NCI-H2171 (cell line): ENCODE results near the gene DTD2.
"Not testable (repeated sequence)": the region's sequence is repeated elsewhere in the genome, so short reads cannot be mapped to it uniquely, and the experiment has no call there.

Source experiments
- DNase-seq: peaks from one replicate; lab custom pipeline; 2025; lab: John Stamatoyannopoulos, UW

DTD2 gene

DNA sequence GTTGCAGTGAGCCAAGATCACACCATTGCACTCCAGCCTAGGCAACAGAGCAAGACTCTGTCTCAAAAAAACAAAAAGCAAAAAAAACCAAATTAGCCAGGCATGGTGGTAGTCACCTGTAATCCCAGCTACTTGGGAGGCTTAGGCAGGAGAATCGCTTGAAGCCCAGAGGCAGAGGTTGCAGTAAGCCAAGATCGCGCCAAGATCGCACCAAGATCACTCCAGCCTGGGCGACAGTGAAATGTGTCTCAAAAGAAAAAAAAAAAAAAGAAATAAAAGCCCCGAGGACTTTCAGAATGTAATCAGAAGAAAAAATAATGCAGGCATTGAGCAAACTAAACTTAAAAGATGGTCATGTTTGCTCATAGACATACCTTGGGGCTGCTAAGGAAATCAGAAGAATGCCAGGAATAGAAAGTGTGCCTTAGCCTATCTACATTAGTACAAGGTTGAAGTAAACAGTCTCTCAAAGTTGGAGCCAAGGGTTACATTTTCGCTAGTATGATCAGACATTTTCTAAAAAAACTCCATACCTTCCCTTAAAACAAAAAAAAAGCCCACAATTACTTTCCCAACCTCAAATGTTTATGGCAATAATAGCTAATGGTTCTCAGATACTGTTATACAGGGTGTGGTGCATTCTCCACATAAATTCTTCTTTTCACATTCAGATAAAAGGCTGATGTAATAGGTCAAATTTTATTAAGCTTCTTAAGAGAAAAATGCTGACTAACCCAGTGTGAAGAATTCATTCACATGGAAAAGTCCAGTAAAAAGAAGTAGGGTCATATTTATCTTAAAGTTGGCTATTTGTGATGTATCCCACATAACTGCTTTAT lies 15.8 kb downstream of the DTD2 start:
- DNase-seq: no peak

DNA sequence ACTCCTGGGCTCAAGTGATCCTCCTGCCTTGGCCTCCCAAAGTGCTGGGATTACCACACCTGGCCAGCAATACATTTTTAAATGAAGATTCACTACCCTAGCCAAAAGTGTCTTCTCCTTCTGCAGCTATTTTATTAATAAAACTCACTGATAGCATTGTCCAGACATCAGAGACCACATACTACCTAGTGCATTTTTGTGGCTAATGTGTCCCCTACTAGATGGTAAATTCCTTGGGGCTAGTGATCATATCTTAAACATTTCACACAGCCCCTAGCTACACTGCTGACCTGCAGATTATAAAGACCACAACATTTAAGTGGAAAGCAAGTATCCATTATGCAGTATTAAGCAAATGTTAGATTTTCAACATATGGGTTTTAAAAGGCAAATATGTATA lies 17.0 kb downstream of the DTD2 start:
- DNase-seq: no peak

DNA sequence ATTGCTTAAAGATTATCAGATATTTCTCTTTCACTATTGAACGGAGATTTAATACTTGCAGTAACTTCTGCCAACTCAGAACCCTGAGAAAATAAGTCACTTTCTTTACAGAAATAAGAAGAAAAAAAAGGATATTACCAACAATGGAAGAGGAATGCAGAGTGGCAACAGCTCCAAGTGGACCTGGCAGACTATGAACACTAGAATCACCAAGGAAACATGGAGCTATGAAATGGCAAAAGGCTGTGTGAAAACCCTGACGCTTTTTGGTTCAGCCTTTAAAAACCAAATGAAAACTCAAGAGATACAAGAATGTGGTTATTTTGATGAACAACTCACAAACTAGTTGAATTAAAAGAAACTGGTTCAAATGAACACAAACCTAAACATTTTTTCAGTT lies 17.7 kb downstream of the DTD2 start:
- DNase-seq: no peak

DNA sequence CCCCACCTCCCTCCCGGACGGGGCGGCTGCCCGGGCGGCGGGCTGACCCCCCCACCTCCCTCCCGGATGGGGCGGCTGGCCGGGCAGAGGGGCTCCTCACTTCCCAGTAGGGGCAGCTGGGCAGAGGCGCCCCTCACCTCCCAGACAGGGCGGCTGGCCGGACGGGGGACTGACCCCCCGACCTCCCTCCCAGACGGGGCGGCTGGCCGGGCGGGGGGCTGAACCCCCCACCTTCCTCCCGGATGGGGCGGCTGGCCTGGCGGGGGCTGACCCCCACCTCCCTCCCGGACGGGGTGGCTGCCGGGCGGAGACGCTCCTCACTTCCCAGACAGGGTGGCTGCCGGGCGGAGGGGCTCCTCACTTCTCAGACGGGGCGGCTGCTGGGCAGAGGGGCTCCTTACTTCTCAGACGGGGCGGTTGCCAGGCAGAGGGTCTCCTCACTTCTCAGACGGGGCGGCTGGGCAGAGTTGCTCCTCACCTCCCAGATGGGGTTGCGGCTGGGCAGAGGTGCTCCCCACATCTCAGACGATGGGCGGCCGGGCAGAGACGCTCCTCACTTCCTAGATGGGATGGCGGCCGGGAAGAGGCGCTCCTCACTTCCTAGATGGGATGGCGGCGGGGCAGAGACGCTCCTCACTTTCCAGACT lies 20.1 kb downstream of the DTD2 start:
- DNase-seq: not testable (repeated sequence)

- no peak for DNase-seq
Observed at GRCh38 chr14:31435276-31435675, 22.0 kb downstream of the DTD2 start.

- no peak for DNase-seq
Observed at GRCh38 chr14:31430634-31431264, 26.6 kb downstream of the DTD2 start.

- no peak for DNase-seq
Observed at GRCh38 chr14:31429791-31430190, 27.5 kb downstream of the DTD2 start.

DNA sequence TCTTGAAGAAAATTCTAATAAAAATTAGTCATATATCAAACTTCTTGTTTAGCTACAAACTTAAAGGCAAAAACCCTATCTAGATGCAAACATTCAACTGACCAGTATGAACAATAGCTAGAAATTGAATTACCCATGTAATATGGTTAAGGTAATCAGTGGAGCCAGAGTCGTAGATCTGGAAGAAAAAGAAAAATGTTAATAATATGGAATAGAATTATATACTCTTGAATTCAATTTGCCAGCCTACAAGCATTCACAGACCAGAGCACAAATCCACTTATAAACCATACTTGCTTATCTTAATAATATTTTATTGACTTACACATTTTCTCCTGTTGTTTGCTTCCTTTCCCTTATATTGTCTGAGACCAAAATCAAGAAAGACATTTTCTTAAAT lies 29.3 kb downstream of the DTD2 start:
- DNase-seq: no peak

GRCh38 chr14:31426663-31427062 lies 30.6 kb downstream of the DTD2 start:
- DNase-seq: no peak

- DNase-seq: no peak
Observed at GRCh38 chr14:31425905-31426304, 31.4 kb downstream of the DTD2 start.

- DNase-seq: no peak
Observed at GRCh38 chr14:31421200-31421599, 36.1 kb downstream of the DTD2 start.

- DNase-seq: peak; percentile 94
Observed at GRCh38 chr14:31420319-31421111, 36.8 kb downstream of the DTD2 start, which contains the start of gene HEATR5A. TSS of gene HEATR5A (minus strand) at chr14:31420550. CDS start at chr14:31402975, 17,575 bp downstream.

- DNase-seq: no peak
Observed at GRCh38 chr14:31419967-31420318, 37.4 kb downstream of the DTD2 start.

DNA sequence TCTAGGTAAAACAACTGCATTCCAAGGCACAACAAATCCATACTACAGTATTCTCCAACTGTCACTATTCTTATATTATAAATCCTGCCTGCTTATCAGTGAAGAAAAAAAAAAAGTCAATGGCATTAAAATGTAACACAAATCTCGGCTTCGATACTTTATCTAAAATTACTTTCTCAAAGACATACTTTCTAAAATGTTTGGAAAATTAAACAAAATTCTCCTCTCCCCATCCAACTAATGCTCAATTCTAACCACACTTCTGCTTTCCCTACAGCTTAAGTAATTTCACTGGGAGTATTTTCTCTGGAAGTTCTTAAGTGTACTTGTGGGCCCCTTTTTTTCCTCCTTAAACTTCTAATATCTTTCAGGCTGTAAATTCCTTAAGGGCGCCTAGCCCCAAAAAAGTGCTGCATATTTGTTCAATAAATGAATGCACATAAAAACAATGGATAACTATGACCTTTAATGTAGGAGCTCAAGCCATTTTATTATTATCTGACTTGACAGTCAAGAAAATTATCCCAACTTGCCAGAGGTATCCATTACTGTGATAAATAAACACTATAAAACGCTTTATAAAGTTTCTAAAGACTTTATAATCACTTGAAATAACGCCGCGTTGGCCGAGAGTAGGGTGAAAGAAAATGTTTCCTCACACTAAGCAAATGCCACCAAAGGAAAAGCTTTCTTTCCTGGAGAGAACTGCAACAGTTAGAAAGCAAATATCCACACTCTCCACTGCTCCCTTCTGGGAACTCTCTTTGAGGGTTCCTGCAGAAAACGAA lies 37.9 kb downstream of the DTD2 start:
- no peak for DNase-seq

DNA sequence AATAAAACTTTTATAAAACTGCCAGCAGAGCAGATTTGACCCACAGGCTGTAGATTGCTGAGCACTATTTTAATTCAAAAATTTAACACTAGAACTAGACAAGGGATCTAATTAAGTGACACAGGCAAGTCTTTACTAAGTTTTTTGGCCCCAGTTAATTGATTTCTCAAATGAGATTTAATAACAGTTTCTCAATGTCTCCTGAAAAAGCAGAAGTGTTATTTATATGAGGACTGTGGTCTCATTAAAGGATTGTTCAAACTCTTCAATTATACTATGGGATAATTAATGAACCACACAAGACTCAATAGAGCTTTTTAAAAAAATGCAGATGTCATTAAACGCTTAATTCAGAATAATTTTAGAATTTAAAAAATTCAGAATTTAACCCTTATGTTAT lies 38.9 kb downstream of the DTD2 start:
- DNase-seq: no peak

DNA sequence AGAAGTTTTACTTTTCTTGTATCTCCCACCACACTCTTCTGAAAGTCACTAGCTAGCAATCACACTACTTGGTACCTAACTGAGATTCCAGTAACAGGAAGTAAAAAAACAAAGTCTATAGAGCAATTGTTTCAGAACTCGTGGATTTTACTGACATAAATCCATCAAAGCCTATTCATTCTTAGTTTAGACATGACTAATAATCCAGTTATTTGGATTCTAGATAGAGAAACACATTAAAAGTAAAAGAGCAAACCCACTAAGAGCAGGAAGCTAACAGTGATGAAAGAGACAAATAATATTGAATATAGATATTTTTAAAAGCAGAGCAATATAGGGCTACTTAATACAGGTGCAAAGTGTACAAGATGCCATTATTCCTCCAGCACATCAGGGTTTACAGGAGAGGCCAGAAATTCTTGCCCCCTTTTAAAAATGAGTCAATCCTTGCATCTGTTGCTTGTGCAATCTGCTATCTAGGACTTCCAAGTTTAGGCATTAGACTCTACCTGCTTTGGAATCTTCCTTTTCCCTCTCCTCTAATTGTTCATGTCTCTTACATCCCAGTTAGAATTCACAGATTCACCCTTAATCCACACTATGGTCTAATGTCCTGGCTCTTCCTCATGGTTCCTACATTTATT lies 43.0 kb downstream of the DTD2 start:
- no peak for DNase-seq

DNA sequence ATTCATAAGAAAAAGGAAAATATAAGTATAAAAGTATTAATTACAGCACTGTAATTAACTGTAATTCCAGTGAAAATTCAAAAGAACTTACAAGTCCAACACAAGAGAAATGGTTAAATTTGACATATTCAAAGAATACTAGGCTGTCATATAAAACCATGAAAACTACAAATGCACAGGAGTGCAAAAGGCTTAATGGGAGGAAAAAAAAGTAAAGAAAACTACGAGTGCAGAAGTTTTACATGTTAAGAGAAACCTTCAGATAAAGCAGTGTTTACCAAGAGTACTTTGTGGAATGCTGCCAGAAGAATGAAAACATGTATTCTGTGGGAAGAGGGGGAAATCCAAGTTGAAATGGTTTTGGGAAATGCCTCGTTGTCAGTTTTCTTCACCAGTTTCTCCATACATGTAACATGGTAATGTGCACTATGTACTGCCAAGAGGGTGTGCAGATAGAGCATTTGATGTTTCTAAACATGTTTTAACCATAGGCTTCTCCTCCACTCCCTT lies 46.0 kb downstream of the DTD2 start:
- no peak for DNase-seq

DNA sequence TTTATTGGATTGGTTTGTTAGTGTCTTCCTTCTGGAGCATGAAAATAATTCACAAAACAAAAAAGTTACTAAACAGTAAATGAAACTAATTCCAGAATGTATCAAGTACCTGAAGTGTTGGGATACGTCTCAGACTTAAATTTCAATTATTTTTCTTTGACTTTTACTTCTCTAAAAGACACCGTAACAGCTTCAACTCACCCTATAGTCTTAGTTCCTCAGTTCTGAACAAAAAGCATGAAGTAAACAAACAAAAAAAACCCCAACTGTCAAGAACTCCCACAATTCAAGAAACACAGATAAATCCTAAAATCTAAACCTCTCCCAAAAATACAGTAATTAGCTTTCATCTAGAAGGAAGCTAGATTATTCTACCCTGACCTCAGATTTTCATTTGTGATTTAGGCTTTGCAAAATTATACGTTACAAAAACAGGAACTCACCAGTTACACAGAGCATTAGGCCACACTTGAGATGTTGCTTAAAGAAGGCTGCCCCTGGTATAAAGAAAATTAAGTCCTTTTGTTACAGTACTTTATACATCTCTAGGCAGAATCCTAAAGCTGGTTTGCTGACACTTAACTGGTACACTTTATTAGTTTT lies 47.2 kb downstream of the DTD2 start:
- DNase-seq: no peak

- no peak for DNase-seq
Observed at GRCh38 chr14:31408421-31408820, 48.9 kb downstream of the DTD2 start.

DNA sequence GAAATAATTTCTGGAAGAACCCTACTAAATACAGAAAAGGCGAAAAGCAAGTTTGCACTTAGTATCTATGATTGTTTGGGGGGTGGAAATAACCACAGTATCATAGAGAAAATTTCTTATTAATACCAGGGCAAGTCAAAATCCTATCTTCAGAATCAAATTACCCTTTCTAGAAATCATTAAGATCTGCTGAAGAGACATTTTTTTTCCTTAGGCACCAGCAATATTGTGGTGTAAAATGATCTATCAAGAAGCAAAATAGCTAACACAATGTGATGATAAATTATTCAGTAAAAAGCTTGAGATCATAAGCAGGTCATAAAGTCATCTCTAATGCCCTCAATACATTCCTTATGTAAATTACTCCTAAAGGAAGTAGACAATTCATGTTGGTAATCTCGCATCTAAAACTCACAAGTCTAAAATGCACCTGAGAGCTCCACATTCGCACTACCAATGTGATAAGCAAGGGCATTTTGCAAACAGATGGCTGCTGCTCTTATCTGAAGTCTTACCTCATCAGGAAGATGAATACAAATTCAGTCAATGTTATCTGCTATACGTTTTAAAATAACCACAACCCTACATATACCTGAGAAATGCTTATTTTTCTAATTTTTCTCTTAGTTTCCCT lies 51.6 kb downstream of the DTD2 start:
- peak; percentile 2 for DNase-seq
